Suppressor macrophage treated with lipopolysaccharide for 4 hours (primary cell): ENCODE results near the gene LRRC26.
A peak's percentile ranks its signal among the peaks of the same experiment; 100 is the strongest.

Experiments used
- DNase-seq: peaks from one replicate; pipeline ENCODE4 v3.0.0-alpha.2; 2020

Gene LRRC26

GRCh38 chr9:137181680-137182079, 11.8 kb upstream of the LRRC26 start:
- no peak for DNase-seq

- no peak for DNase-seq
Measured at GRCh38 chr9:137180491-137180890, 10.6 kb upstream of the LRRC26 start.

- DNase-seq: no peak
Measured at GRCh38 chr9:137179761-137180160, 9.9 kb upstream of the LRRC26 start.

- no peak for DNase-seq
Measured at GRCh38 chr9:137178939-137179630, 9.2 kb upstream of the LRRC26 start.

GRCh38 chr9:137178201-137178938, 8.5 kb upstream of the LRRC26 start:
- DNase-seq: no peak

GRCh38 chr9:137176302-137177182, 6.7 kb upstream of the LRRC26 start:
- peak; percentile 23 for DNase-seq

GRCh38 chr9:137175345-137175961, 5.6 kb upstream of the LRRC26 start:
- DNase-seq: no peak

GRCh38 chr9:137174722-137175293, 5.0 kb upstream of the LRRC26 start:
- DNase-seq: no peak

- no peak for DNase-seq
Measured at GRCh38 chr9:137173796-137174664, 4.2 kb upstream of the LRRC26 start.

- DNase-seq: no peak
Measured at GRCh38 chr9:137172901-137173795, 3.3 kb upstream of the LRRC26 start.

- no peak for DNase-seq
Measured at GRCh38 chr9:137171149-137171900, 1.5 kb upstream of the LRRC26 start.

- no peak for DNase-seq
Measured at GRCh38 chr9:137170486-137171148, 766 bp upstream of the LRRC26 start.

- no peak for DNase-seq
Measured at GRCh38 chr9:137168904-137169856, 671 bp downstream of the LRRC26 start.

GRCh38 chr9:137168573-137168903, 1.3 kb downstream of the LRRC26 start:
- no peak for DNase-seq

GRCh38 chr9:137167747-137168572, 1.9 kb downstream of the LRRC26 start:
- DNase-seq: no peak

GRCh38 chr9:137167277-137167746, 2.5 kb downstream of the LRRC26 start:
- no peak for DNase-seq
